SH-SY5Y (cell line): ENCODE results near the gene MAP1LC3C.

ENCODE experiments used
- GATA2 ChIP-seq: IDR thresholded peaks from 2 replicates; pipeline ENCODE4 v1.6.1; 2011; ENCODE audit warnings: mild to moderate bottlenecking, low read depth, low read length
- GATA3 ChIP-seq: IDR thresholded peaks from 2 replicates; pipeline ENCODE4 v1.6.1; 2011; ENCODE audit warnings: low read depth, mild to moderate bottlenecking, low read length, moderate library complexity

Gene MAP1LC3C

DNA sequence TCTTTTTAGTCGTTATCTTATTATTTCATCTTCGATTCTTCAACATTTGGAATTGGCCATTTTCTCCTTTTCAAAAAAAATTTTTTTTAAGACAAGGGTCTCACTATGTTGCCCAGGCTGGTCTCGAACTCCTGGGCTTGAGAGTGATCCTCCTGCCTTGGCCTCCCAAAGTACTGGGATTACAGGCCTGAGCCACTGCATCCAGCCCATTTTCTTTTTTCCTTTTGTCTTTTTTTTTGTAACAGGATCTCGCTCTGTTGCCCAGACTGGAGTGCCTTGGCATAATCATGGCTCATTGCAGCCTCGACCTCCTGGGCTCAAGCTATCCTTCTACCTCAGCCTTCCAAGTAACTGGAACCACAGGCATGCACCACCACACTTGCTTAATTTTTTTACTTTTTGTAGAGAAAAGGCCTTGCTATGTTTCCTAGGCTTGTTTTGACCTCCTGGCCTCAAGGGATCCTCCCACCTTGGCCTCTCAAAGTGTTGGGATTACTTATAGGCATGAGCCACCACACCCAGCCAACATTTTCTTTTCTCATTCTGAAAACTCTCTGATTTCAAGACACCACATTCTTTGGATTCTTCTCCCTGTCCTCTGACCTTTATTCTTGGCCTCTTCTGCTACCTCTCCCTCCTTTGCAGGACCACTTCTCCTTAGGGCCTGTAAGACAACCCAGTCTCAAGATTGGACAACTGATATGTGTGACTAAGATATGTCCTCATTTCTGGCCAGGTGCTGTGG lies 6.0 kb upstream of the MAP1LC3C start:
- no peak for TF ChIP-seq GATA3
- no peak for TF ChIP-seq GATA2

DNA sequence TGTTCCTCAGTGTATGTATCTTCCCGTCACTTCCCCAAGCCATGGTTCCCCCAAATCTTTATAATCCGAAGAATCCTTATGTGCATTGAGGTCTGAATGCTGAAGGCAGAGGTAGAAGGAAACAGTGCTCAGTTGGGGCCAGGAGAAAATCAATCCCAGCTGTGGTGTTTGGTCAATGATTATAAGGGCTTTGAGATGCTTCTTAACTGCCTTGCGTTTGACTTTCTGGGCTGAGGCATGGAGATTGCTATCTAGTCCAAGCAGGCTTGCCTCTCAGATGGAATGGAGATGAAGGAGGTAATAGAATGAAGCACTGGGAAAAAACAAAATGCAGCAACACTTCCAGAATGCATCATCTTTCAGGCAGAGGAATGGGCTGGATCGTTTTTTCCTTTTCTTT lies 3.6 kb upstream of the MAP1LC3C start:
- TF ChIP-seq GATA2, result peak; percentile 77
- TF ChIP-seq GATA3, result peak; percentile 31; the same call in 1 of the 2 replicates

DNA sequence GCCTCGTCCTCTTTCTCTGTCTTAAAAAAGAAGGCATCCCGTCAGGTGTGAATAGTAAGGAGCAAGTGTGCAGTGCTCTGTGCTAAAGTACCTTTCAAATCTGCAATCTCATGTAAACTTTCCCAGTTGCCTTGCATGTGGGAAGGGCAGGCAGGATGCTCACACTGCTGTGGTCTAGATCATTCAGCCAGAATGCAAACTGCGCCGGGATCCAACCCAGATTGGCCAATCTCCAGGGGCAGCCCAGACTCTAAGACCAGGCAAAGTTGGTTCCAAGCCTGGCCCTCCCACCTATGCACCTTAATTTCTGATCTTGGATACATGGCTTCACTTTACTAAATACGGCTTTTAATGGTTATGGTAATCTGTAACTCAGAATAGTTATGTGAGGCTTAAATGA lies 3.2 kb upstream of the MAP1LC3C start:
- TF ChIP-seq GATA2 (no peak), GATA3 (no peak)

DNA sequence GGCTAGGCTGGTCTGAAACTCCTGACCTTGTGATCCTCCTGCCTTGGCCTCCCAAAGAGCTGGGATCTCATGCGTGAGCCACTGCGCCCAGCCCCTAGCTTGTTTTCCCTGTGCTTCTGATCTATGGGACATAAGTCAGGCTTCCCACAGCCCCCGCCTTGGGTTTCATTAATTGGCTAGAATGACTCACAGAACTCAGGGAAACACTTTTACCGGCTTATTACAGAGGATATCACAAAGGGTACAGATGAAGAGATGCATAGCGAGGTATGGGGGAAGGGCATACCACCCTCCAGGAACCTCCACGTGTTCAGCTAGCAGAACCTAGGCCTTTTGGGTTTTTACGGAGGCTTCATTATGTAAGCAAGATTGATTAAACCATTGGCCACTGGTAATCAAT lies 1.5 kb upstream of the MAP1LC3C start:
- TF ChIP-seq GATA2 (no peak), GATA3 (no peak)

DNA sequence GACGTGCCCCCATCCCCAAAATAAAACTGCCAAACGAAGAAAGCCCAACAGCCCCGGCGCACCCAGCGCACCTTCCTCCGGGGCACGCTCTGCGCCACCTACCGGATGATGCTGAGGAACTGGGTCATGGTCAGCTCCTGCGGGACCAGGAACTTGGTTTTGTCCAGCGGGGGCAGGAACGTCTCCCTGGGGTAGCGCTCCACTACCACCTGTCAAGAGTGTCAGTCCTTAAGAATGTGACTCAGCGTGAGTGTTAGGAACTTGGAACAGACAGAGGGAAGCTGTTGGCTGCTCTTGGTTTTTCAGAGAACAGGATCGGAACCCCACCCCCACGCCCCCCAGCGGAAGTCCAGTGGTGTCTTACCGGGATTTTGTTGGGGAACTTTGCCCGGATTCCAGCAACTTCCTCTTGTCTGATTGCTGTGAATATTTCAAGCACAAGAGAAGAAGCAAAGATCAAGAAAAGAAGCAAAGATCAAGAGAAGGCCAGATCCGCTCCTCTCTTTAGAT lies 431 bp downstream of the MAP1LC3C start:
- TF ChIP-seq GATA3, result no peak
- no peak for TF ChIP-seq GATA2

DNA sequence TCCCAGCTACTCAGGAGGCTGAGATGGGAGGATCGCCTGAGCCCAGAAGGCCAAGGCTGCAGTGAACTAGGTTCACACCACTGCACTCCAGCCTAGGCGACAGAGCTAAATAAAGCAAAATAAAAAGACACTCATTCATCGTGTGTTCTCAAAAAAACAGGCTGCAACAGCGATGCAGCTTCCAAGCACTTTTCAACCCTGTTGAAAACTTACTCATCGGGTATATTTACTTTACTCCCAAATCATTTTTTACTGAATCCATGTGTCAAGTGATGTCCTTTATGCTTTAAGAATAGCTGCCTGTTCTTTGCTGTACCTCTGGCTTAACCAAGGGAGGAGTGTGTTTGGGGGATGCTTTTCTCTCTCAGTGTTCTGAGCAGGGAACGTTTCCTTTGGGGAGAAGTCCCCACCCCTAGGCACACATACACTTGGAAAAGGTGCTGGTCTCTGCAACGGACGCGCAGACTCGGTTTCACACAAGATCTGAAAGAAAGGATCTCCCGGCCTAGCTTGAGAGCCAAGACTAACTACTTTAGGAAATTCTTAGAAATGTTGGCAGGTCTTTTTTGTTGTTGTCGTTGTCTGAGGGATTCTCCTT lies 1.4 kb downstream of the MAP1LC3C start:
- TF ChIP-seq GATA3, result no peak
- no peak for TF ChIP-seq GATA2

DNA sequence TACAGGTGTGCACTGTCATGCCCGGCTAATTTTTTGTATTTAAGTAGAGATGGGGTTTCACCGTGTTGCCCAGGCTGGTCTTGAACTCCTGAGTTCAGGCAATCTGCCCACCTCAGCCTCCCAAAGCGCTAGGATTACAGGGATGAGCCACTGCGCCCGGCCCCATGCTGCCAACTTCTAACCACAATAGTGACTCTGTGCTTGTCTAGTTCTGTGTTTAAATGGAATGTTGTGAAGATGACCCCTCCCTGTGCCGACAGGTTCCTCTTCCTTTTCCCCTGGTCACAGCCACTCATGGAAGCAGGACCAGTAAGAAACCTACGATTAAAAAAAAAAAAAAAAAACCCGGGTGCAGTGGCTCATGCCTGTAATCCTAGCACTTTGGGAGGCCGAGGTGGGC lies 4.7 kb downstream of the MAP1LC3C start:
- no peak for TF ChIP-seq GATA3
- TF ChIP-seq GATA2, result no peak

DNA sequence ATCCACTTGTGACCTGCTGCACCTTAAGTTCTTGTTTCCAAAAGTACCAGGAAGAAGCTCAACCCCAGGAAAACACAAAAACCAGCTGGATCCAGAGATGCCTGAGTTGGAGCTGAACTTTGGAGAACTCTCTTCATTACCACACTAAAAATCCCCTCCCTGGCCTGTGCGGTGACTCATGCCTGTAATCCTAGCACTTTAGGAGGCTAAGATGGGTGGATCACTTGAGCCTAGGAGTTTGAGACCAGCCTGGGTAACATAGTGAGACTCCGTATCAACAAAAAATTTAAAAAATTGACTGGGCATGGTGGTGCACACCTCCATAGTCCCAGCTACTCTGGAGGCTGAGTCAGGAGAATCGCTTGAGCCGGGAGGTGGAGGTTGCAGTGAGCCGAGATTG lies 6.2 kb downstream of the MAP1LC3C start:
- TF ChIP-seq GATA2 (no peak), GATA3 (no peak)

DNA sequence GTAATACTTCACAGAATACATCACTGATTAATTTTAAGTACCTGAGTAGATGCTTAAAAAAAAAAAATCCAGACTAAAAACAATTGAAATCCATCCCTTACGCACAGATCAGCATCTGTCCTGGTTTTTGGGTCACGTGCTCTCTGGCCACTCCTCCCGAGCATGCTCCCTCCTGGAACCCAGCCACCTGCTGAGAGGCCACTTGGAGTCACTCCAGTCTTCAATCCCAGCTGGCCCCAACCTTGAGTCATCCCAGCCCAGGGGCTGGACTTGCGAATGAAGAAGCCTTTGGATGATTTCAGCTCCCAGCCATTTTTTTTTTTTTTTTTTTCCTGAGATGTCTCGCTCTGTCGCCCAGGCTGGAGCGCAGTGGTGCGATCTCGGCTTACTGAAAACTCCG lies 8.9 kb downstream of the MAP1LC3C start:
- TF ChIP-seq GATA3 (no peak), GATA2 (no peak)

DNA sequence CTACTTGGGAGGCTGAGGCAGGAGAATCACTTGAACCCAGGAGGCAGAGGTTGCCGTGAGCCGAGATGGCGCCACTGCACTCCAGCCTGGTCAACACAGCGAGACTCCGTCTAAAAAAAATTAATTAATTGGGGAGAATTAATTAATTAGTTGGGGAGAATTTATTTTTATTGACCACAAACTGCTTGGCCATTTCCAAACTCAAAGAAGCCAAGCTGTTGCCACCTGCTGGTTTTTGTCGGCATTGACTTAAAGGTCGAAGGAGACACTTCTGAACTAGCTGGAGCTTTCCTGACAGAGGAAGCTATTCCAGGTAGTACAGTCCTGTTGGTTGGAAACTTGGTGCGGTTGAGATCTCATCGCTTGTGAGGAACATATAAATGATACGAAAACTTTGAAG lies 13.1 kb downstream of the MAP1LC3C start:
- TF ChIP-seq GATA3 (no peak), GATA2 (no peak)

DNA sequence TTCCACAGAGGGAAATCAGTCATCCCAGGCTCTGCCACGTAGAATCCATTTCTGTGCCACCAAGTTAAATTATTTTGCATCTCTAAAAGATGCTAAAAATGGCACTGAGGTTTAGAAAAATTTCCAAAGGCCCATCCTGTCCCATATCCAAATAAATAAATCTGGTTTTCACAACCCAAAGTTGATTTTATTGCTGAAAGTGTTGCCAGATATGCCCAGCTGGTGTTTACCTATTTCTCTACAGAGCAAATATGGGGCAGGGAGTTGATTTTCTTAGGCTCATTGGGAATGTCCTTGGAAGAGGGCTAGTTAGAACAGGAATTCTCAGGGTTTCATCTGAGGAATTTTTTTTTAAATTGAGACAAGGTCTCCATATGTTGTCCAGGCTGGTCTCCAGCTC lies 19.0 kb downstream of the MAP1LC3C start:
- TF ChIP-seq GATA3 (no peak), GATA2 (no peak)

DNA sequence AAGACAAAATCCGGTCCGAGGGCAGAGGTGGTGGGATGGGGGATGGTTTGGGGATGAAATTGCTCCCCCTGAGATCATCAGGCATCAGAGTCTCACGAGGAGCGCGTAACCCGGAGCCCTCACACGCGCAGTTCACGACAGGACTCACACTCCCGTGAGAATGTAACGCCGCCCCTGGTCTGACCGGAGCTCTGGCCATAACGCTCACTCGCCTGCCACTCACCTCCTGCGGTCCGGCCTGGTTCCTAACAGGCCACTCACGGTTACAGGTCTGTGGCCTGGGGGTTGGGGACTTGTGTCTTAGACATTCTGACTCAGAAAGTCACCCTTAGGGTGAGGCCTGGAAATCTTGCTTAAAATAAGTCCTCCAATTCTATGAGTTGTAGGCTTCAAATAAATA lies 19.8 kb downstream of the MAP1LC3C start:
- TF ChIP-seq GATA3 (no peak), GATA2 (no peak)

DNA sequence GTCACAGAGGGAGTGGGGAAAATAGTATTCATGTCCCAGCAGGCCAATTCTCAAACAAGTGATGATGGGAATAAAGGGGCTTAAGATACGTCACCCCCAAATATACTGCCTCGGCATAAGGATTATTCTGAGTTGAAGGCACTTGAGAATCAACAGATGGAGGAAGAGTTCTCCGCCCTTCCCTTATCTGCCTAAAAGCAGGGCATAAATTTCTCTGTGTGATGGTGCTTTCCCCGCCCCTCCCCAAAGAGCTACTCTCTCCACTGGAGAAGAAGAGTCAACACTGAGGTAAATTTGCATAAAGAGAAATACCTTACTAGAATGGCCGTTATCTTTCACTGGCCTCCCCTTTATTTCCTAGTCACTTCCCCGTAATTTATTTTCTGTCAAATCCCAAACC lies 22.7 kb downstream of the MAP1LC3C start:
- no peak for TF ChIP-seq GATA3
- no peak for TF ChIP-seq GATA2

DNA sequence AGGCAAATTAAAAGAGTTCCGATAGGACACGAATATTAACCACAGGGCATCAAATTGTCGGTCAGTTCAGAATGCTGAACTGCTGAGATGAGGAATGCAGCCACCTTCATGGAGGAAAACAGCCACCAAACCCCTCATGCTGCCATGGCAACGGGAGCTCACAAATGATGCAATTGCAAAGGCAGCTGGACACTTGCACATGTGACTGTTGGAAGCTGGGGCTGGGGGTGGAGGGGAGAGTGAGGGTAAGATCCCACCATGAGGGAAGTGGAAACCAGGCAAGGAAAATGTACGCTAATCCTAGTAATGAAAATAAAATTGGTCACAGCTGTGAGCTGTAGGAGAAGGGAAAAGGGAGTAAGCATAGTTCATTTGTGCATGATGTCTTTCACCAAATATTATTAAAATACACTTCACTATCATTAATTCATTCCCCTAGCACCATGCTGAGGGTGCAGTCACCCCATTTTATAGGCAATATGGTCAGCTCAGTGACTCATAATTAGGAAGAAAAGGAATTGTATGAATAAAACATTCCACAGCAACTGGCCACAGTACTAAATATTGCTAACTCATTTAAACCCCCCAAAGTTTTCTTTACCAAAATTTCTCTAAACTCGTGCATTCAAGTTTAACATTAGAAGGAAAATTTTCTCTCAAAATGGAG lies 26.1 kb downstream of the MAP1LC3C start:
- TF ChIP-seq GATA3, result no peak
- TF ChIP-seq GATA2, result no peak

DNA sequence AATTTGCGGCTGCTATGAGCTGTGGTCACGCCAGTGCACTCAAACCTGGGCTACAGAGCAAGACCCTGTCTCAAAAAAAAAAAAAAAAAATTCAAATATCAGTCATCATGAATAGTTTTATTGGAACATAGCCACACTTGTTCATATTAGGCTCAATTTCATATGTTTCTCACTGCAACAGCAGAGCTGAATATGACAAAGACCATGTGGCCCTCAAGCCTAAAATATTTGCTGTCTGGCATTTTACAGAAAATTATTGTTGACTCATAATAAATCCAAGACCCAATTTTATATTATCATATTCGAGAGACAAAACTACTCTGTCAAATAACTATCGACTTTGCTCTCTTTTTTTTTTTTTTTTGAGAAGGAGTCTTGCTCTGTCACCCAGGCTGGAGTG lies 30.3 kb downstream of the MAP1LC3C start:
- TF ChIP-seq GATA2, result no peak
